Astrocyte of the hippocampus (primary cell): Measurements from ENCODE around the gene CHST13.
A peak's percentile ranks its signal among the peaks of the same experiment; 100 is the strongest.

Source experiments
- DNase-seq: peaks from one replicate; pipeline ENCODE4 v3.0.0; 2011; ENCODE audit warnings: low read depth, low spot score

The CHST13 gene

DNA sequence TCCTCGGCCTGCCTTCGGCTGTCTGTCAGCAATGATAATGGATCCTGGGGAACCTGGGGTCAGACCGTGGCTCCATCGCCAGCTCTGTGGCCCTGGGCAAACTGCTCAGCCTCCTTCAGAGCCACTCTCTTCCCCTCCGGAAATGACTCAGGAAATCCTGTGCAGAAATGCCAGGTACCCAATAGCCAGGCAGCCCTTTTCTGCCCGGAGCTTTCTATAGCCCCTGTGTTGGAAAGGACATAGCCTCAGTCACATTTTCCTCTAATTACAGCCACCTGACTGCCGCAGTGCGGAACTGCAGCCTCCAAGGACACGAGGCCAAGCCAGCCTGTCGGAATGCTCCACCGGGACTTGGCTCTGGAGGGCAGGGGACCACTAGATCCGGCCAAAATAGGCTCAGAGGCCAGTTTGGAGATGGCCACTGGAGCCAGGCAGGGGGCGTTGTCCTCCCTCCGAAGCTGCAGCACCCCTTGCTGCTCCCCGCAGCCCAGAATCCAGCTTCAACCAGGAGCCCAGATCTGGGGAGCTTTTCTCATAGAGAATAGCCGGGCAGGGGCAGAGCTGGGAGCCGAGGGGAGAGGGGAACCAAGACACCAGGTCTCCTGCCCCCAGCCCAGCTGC lies 36.7 kb upstream of the CHST13 start:
- DNase-seq, result no peak

DNA sequence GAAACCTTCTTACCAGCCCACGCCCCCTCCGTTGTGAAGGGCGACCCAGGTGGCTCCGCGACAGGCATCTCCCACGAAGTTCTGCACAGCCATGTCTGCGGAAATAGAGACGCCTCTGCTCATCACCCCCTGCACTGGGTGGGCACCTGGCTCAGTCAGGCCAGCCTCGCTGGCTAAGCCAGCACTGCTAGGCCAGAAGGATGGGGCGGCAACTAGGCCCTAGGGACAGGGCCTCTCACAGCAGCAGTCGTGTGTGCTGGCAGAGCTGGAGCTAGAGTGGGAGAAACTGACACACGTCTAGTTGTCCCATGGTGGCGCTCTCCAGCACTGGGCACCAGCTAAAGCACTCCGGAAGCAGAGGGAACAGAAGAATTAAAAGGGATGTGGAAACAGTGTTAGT lies 35.8 kb upstream of the CHST13 start:
- DNase-seq, result no peak

DNA sequence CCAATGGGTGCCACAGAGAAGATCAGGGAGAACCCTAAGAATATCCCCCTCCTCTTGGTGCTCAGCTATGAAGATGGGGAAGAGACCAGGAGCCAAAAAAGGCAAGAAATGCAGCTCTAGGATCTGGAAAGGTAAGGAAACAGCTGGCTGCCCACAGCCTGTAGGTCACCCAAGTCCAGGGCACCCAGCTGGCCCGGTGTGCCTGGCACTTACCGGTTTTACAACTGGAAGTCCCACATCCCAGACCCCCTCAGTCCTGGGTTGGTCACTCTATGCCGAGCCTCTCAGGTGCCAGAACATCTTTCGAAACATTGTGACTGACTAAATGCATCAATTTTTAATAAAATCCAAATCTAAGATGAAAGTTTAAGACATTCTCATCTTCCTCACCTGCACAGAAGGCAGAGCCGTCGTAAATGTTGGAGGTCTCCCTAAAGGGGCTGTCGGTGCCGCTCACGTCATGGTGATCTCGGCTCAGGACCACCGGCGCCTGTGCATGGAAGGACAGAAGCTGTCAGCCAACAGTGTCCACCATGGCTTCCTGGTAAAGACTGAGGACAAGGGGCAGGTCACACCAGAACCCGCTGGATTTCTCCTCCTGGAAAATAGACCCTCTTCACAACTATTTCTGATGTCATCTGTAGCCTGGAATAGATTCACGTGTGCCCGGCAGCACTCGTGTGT lies 34.9 kb upstream of the CHST13 start:
- no peak for DNase-seq

DNA sequence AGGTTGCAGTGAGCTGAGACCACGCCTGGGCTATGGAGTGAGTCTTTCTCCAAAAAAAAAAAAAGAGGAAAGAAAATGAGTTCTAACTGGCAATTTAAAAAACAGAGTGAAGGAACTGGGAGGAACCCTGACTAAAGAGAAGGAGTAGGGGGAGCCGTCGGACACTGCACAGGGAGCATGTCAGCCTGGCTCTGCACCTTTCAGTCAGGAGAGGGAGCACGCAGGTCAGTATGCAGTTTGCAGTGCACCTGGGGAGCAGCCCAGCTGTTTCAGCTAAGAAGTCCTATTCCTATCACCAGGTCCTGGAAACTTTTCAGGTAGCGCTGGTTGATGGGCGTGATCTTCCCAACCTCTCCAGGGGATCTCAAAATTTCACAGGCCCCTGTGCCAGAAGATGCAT lies 33.3 kb upstream of the CHST13 start:
- no peak for DNase-seq

DNA sequence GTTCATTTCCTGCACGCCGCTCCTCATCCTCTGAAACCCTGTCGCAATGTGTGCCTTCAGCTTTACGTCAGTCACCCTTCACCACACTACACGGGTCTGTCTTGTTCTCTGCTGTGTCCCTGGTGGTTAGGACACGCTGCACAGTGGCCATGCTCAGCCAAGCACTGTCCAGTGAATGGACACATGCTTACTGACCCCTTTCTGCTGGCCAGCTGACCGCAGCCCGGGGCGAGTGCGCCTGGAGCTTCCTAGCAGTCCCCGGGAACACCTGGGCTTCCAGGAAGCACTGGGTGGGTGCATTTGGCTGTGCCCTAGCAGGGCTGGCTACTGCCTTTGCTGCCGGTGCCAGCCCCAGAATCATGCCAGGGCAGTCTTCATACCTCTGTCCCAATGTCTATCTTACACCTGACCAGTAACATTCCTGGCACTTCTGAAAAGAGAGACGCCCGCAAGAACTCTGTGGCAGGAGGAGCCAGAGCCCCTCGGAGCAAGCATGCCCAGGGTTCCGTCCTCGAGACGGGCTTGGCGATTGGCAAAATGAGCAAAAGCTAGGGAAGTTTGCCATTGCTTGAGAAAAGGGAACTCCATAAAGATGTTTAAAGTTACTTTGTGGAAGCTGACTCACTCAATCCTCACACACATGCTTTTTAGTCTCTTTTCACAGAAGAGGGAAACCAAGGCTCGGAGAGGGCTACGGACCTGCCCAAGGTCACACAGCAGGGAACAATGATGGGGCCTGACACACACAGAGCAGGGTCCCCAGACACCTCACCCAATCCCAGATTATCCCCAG lies 32.5 kb upstream of the CHST13 start:
- no peak for DNase-seq

DNA sequence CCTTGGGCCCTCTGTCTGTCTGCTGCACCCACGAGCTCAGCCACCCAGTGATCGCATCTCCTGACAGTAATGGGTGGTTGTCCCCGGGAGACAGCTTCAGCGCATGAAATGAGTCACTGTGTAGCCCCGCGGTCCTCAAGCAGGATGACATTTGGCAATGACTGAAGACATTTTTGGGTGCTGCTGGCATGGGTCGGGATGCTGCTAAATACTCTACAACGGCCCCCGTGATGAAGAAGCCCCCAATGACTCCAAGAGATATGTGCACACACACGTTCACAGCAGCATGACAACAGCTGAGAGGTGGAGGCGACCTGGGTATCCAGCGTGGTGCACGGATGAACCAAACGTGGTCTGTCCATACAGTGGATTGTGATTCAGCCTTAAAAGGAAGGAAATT lies 30.9 kb upstream of the CHST13 start:
- no peak for DNase-seq

DNA sequence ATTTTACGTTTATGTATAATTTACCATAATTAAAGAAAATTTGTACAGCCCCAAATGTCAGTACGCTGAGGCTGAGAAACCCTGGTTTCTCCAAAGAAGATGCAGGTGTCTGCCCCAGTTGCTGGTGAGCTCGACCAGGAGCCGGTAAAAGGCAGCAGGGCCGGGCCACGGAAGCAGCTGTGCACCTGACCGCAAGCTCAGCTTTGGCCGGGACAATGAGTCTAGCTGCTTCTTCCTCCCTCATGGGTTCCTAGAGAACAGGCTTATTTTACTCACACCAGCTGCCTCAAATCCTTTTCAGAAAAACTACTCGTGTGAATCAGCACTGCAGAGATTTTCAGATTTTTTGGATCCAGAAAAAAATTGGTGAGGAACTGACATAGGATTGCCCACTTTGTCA lies 30.2 kb upstream of the CHST13 start:
- no peak for DNase-seq

DNA sequence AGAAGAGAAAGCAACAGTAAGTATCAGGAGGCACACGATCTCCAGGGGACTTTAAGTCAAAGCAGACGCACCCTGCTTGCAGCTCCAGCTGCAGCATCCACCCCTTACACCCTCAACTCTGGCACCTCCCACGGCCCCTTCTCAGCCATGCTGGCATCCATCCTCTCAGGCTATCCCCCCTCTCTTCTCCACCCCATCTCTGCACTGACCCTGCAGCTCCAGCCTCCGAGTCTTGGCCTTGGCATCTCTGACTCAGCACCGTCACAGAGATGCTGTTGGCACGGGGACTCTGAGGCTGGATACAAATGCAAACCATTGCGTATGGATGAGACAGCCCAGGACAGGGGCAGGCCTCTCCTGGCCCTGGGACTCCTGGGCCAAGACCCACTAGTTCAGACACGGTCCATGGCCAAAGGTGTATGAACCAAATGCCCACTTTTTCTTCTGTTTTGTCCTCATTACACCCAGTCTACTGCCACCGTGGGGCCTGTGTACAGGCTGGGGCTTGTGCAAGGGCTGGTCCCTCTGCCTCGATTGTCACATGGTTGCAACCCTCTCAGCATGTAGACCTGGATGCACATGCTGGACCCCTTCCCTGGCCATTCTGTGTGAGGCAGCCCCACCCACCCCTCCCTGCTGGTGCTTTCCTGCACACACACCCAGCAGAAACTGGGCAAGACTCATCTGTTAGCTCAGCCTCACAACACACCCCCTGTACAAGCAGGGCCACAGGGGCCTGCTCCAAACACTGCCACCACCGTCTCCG lies 29.6 kb upstream of the CHST13 start:
- peak; percentile 48 for DNase-seq

DNA sequence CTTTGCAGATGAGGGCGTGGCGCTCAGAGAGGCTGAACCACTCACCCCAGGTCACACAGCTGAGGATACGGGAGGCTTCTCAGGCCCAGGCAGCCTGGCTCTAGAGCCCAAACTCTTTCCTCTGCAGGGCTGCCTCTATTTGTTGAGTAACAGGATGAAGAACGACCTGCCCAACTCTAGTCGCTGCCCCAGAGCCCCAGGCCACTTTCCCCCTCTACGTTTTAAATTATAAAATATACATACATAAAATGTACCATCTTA lies 29.1 kb upstream of the CHST13 start:
- no peak for DNase-seq

DNA sequence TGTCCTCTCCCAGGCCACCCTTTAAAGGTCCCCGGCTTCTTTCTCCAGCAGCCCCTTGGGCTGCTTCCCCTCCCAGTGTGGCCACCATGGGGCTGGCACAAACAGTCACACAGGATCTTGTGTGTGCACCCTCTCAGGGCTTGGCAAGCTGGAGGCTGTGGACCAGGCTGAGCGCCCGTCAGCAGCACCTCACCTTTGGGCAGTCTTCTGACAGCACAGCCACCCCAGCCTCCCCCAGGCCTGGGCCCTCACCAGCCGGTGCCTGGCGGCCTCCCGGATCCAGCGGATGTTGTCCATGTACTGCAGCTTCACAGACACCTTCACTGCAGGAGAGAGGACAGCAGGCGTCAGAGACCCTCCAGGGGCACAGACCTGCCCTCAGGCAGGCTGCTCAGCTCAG lies 28.2 kb upstream of the CHST13 start:
- DNase-seq, result no peak

DNA sequence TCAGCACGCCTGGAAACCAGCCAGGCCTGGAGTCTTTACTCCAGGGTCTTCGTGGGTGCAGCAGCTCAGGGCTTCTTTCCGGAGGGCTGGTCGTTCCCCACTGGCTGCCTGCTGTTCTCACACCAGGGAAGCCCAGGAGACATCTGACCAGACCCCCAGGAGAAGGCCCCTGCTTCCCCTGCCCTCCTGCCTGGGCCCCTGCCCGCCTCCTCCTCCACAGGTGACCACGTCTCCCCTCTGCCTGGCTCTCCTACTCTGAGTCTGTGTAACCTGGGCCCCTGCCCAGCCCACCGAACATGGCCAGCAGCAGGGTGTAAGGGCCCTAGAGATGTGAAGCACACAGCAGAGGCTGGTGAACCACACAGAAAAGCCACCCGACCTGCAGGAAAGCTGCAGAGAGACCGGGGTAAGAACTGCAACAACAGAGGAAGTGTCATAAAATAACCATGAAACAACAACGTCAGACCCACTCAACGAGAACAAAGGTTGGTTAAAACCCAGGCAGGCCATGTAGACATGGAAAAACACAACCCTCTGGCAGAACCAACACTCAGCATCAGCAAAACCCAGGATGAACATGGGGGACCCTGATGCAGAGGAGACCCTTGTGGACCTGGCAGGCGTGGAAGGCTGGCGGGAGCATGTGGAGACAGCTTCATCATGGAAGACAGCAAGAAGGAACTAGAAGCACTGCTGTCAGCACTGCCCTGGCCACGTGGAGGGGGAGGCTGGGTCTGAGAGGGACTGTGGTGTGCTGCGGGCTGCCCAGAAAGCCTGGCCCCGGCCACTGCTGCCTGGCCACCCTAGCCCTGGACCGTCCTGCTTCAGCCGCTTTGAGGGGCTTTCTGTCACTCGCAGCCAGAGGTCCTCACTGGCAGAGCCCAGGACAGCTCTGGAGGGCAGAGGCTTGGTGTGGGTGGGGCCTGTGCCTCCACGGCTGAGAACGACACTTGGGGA lies 26.8 kb upstream of the CHST13 start:
- no peak for DNase-seq

DNA sequence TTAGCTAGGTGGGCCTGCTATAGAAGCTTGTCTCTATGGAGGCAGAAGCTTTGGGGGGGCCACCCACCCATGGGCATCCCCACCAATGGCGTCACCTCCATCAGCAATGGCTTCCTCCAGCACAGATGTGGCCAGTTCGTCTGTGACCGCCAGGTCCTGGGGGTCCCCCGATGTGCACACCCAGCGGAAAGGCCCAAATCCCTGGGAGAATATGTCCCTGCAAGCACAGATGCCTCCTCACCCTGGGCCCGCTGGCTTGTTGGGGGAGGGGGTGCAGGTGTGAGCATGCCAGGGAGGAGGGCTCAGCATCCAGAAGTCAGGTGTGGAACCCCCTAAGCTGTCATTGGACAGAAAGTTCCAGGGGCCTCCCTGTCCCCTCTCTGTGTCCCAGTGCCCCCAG lies 26.0 kb upstream of the CHST13 start:
- no peak for DNase-seq

DNA sequence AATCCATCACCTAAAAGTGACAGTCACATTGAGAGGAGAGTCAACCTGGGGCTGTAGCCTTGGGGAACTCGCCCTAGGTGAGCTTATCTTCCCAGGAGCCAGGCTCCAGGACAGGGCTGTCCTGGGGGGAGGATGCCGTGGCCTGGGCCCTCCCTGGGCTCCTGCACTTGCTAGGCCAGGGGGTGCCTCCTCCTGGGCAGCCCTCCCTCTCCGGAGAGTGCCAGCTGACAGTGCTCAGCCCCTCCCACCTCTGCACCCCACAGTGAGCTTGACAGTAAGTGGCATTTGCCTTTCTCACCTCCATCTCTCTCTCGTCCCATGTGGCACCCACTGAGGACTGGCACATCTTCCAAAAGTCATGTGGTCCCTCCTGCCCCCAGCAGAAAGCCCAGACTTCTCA lies 25.5 kb upstream of the CHST13 start:
- DNase-seq, result no peak

DNA sequence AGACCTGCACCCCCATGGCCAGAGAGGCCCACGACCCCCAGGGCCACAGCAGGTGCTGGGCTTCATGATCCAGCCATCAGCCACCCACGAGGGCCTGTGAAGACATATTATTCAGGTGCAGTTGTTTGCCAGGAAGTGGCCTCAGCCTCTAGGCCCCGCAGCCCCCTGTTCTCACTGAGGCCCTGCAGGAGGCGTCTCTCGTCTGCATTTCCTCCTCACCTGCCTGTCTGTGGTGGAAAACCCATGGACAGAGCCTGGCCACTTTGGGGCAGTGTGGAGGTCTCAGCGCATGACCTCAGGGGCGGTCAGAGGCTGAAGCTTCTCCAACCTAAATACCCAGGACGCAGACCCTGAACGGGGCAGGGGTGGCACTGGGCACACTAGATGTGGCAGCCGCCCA lies 25.0 kb upstream of the CHST13 start:
- no peak for DNase-seq

DNA sequence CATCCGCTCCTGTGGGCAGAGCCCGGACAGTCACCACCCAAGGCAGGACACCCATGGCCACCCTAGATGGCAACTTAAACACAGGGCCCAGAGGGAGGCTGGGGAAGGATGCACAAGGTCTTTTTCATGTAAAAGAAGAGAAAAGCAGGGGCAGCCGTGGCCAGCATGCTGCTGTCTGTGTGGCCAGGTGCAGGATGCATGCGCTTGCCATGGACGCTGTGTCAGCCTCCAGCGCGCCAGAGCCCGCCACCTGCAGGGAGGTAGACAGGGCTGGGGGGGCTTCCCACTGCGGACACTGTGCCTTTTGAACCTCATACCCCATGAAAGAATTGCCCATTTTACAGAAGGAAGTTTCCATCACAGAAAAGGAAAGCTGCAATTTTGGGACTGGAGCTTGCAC lies 24.6 kb upstream of the CHST13 start:
- no peak for DNase-seq

DNA sequence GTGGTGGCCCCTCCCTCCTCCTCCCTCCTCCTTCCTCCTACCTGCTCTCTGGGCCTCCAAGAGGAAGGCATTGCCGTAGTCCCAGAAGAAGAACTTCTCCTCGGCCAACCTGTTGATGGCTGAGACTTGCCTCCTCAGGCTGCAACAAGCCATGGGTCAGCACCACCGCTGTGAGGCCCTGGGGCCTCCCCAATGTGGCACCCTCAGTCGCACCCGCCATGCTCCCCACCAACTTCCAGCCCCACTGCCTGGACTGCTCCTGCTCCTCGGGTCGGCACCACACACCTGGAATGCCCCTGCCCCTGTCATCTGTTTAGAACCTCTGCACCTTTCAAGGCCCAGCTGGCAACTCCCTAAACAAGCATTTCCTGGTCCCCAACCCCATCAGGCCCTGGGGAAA lies 23.9 kb upstream of the CHST13 start:
- DNase-seq, result no peak

DNA sequence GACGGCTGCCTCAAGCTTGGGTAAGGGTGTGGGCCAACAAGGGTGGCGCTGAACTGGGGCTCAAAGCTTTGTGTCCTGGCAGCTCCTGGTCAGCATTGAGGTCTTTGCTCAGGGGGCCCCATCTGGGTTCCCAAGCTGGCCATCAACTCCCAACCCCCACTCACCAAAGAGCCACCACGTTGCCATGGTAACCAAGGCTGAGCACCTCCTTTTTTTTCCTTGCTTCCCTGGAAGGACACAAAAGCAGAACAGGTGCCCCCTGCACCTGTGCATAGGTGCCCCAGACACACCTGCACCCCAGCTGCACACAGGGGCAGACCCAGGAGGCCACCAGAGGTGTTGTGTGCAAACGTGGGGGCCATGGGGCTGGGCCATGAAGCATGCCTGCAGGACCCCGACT lies 22.9 kb upstream of the CHST13 start:
- DNase-seq, result no peak

DNA sequence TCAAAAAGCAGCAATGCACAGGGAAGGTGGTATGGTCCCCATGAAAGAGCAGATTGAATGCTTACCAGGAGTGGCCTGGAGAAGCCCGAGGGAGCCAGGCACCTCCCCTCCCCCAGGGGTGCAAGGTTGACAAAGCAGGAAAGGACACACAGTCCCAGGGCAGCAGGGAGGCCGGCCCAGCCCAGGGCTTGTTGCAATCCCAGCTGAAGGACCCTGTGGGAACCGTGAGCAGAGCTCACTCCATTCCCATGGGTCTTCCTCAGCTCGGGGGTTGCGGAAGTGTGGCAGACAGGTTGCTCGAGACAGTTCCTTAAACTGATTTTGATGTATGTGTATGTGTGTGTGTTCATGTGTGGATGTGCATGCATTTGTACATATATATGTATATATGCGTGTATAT lies 22.2 kb upstream of the CHST13 start:
- DNase-seq, result no peak

DNA sequence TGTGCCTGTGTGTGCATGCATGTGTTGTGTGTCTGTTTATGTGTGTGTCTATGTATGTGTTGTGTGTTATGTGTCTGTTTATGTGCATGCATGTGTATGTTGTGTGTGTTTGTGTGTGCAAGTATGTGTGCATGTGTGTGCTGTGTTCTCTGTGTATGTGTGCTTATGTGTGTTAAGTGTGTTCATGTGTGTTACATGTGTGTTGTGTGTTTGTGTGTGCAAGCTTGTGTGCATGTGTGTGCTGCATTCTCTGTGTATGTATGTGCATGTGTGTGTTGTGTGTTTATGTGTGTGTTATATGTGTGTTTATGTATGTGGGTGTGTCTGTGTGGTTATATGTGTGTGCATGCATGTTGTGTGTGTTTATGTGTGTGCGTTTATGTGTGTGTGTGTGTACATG lies 21.3 kb upstream of the CHST13 start:
- DNase-seq, result no peak

DNA sequence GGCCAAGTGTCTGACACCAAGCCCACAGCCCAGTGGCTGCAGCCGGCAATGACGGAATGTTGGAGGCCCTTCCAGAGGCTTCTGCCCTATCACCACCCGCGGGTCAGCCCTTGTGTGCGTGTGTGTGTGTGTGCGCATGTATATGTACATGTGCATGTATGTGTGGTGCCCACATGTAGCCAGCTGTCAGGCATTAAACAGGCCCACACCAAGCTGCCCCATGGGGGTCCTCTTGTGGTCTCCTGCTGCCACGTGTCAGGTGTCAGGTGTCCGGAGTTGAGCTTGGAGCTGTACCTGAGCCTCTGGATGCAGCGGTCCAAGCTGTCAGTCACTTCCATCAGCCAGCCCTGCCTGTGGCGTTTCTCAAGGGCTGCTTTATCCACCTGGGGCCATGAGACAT lies 20.3 kb upstream of the CHST13 start:
- no peak for DNase-seq

DNA sequence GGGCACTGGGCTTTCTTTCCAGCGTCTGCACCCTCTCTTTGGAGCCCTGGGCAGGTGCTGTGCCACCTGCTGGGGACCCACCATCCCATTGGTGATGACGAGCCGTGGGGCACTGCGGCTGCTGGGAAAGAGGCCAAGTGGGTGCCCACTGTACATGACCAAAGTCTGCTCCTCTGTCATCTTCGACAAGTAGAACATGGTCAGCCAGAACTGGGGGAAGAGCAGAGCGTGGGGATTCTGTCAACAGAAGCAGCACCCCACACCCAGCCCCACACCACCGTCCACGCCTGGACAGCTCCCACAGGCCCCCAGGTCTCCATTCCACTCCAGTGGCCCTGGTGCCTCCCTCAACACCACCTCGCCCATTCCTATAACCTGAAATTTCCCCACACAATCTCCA lies 16.1 kb upstream of the CHST13 start:
- no peak for DNase-seq

DNA sequence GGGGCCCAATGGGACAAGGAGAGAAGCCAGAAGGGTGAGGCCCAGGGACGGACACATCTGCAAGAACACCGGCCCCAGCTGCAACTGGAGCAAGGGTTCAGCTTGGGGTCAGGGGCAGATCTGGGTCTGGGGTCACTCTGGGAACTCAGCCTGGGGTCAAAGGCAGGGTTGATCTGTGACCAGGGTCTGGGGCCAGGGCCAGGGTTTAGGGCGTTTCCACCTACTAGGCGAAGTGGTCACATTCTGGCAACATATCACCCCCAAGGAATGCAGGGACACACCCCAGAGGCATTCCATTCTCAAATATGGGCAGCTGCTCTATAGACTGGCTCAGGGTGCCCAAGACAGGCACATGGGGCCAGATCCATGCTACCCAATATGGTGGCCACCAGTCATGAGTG lies 15.4 kb upstream of the CHST13 start:
- DNase-seq, result peak; percentile 14
